Measurements from ENCODE around the gene ROMO1.

Gene ROMO1

DNA sequence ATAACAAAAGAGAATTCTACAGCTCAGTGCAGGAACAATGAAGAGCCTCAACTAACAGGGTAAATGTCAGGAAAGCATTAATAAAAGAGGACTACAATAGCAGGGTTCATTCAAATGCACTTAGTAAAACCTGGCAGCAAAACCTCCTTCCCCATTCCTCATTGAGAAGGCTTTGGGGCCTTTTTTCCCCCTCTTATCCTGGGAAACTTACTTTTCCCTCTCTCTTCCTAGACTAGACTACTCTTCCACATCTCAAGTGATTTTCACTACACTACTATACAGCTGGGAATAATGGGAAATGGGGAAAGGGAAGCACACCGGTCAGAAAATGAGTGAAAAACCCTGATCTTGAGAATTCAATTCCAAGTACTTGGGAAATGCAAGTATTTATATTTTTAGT is 10.1 kb downstream of the ROMO1 start:
- no peak overlapping the region for H3K27ac ChIP-seq (ENCODE audit: low read depth, low read length)
- WGBS (ENCODE audit: extremely low coverage, insufficient coverage, insufficient read length) = no CpG with 5 or more reads among the region's 1 CpG

DNA sequence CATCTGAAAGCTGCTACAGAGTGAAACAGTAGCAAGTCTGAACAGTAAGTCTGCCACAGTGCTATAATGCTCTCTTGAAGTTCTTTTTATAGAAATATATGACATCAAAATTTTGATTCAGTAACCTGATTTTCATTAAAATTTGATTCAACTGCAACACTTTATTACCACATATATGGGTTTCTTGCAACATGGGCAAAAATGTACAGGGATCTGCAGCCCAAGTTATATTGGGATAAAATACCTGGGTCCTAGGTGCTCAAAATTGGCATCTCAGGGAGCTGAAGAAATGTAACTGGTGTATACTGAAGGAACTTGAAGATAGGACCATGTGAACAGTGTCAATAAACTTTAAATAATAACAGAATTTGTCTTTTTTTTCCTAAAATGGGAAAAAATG is 10.8 kb downstream of the ROMO1 start:
- Histone ChIP-seq H3K36me3 (ENCODE audit: control insufficient read depth in 1 of 2, insufficient read depth in 2 of 2, low read length in 2 of 2) (peaks cover 31 to 39% of the 10 kb centered on the region in 2 experiments), H2AK5ac (ENCODE audit: low read length) (no peak overlapping the region), H3K79me1 (ENCODE audit: low read length) (no peaks in the 10 kb centered on the region), H3K4me1 (ENCODE audit: control insufficient read depth in 1 of 2, insufficient read depth in 2 of 2, low read length in 2 of 2) (no peaks in the 10 kb centered on the region), H3K4me3 (ENCODE audit: low read depth, low read length) (no peak overlapping the region), H3K4ac (ENCODE audit: low read depth, low read length) (no peak overlapping the region), H3K4me2 (ENCODE audit: low read length) (no peak overlapping the region), H2BK12ac (ENCODE audit: low read length) (no peak overlapping the region), H3K14ac (ENCODE audit: low read length) (no peak overlapping the region), H2BK5ac (ENCODE audit: low read depth, low read length, poor library complexity) (no peak overlapping the region), H3K27me3 (ENCODE audit: insufficient read depth, low read length) (no peaks in the 10 kb centered on the region), H3K18ac (ENCODE audit: low read length) (no peak overlapping the region), H3K9me3 (ENCODE audit: insufficient read depth, low read depth, low read length) (no peaks in the 10 kb centered on the region), H3K79me2 (ENCODE audit: control insufficient read depth, insufficient read depth, low read length, poor library complexity) (no peaks in the 10 kb centered on the region), H4K8ac (ENCODE audit: low read depth, low read length) (no peak overlapping the region), H3K23ac (ENCODE audit: low read length) (no peak overlapping the region), H3K9ac (ENCODE audit: low read length) (no peak overlapping the region), H2BK120ac (ENCODE audit: insufficient read depth, low read length, poor library complexity) (no peak overlapping the region), H4K12ac (ENCODE audit: low read depth, low read length) (no peak overlapping the region), H2AFZ (ENCODE audit: insufficient read depth, low read length, poor library complexity) (no peak overlapping the region), H3K27ac (ENCODE audit: low read depth, low read length) (no peak overlapping the region), H4K91ac (ENCODE audit: low read depth, low read length) (no peak overlapping the region)
- no peak for DNase-seq

More for the DNA sequence above, 10.1 kb downstream of the ROMO1 start:
- Histone ChIP-seq H3K4ac (ENCODE audit: low read depth, low read length) (no peak overlapping the region), H3K36me3 (ENCODE audit: control insufficient read depth in 1 of 2, insufficient read depth in 2 of 2, low read length in 2 of 2) (peaks cover 29 to 39% of the 10 kb centered on the region in 2 experiments), H3K4me1 (ENCODE audit: control insufficient read depth in 1 of 2, insufficient read depth in 2 of 2, low read length in 2 of 2) (no peaks in the 10 kb centered on the region), H3K4me3 (ENCODE audit: low read depth, low read length) (no peak overlapping the region), H3K23ac (ENCODE audit: low read length) (no peak overlapping the region), H2AK5ac (ENCODE audit: low read length) (no peak overlapping the region), H3K79me2 (ENCODE audit: control insufficient read depth, insufficient read depth, low read length, poor library complexity) (no peaks in the 10 kb centered on the region), H3K27me3 (ENCODE audit: insufficient read depth, low read length) (no peaks in the 10 kb centered on the region), H2AFZ (ENCODE audit: insufficient read depth, low read length, poor library complexity) (no peak overlapping the region), H2BK12ac (ENCODE audit: low read length) (no peak overlapping the region), H3K79me1 (ENCODE audit: low read length) (no peaks in the 10 kb centered on the region), H4K91ac (ENCODE audit: low read depth, low read length) (no peak overlapping the region), H4K12ac (ENCODE audit: low read depth, low read length) (no peak overlapping the region), H2BK5ac (ENCODE audit: low read depth, low read length, poor library complexity) (no peak overlapping the region), H2BK120ac (ENCODE audit: insufficient read depth, low read length, poor library complexity) (no peak overlapping the region), H4K8ac (ENCODE audit: low read depth, low read length) (no peak overlapping the region), H3K9me3 (ENCODE audit: insufficient read depth, low read depth, low read length) (no peaks in the 10 kb centered on the region), H3K18ac (ENCODE audit: low read length) (no peak overlapping the region), H3K4me2 (ENCODE audit: low read length) (no peak overlapping the region), H3K14ac (ENCODE audit: low read length) (no peak overlapping the region), H3K9ac (ENCODE audit: low read length) (no peak overlapping the region)
- no peak for DNase-seq

DNA sequence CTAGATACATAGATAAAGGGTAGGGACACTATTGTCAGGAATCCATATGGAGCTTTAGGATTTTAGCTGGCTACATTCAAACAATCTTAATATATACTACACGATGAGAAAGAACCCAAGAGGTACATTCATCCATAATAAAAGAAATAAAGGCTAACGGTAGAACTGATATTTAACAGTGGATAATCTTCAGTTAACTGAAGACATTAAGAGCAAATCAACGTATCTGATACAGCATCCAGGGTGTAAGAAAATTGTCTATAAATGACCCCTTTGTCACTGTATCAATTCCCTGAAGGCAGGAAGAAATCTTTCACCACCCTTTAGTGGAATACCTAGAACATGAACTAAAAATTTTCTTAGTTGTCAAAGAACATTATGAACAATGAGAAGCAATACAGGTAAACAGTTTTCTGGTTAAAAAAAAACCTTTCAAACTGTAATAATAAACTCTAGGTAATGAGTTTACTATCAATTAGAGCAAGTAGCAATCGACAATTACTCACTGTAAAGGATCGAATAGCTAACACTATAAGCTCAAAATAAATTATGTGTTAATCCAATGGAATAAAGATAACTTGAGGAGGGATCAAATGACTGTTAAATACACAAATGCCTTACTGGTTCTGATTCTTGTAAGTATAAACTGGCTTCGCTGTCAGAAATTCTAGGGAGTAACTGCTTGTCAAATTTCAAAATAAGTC is 11.8 kb downstream of the ROMO1 start:
- H2BK5ac ChIP-seq (ENCODE audit: low read depth, low read length, poor library complexity) = no peak overlapping the region
- H3K4me2 ChIP-seq (ENCODE audit: low read length) = no peak overlapping the region
- H4K12ac ChIP-seq (ENCODE audit: low read depth, low read length) = no peak overlapping the region
- H3K14ac ChIP-seq (ENCODE audit: low read length) = no peak overlapping the region
- peaks cover 31 to 42% of the 10 kb centered on the region in 2 experiments for H3K36me3 ChIP-seq (ENCODE audit: control insufficient read depth in 1 of 2, insufficient read depth in 2 of 2, low read length in 2 of 2)
- H3K9me3 ChIP-seq (ENCODE audit: insufficient read depth, low read depth, low read length) = no peaks in the 10 kb centered on the region
- no peaks in the 10 kb centered on the region for H3K4me1 ChIP-seq (ENCODE audit: control insufficient read depth in 1 of 2, insufficient read depth in 2 of 2, low read length in 2 of 2)
- no CpG with 5 or more reads among the region's 6 CpGs for WGBS (ENCODE audit: extremely low coverage, insufficient coverage, insufficient read length)
- H3K18ac ChIP-seq (ENCODE audit: low read length) = no peak overlapping the region
- no peaks in the 10 kb centered on the region for H3K79me2 ChIP-seq (ENCODE audit: control insufficient read depth, insufficient read depth, low read length, poor library complexity)
- DNase-seq = no peak
- no peak overlapping the region for H3K9ac ChIP-seq (ENCODE audit: low read length)
- H2AFZ ChIP-seq (ENCODE audit: insufficient read depth, low read length, poor library complexity) = no peak overlapping the region
- H4K91ac ChIP-seq (ENCODE audit: low read depth, low read length) = no peak overlapping the region
- H4K8ac ChIP-seq (ENCODE audit: low read depth, low read length) = no peak overlapping the region
- H2AK5ac ChIP-seq (ENCODE audit: low read length) = no peak overlapping the region
- no peak overlapping the region for H2BK12ac ChIP-seq (ENCODE audit: low read length)
- no peak overlapping the region for H2BK120ac ChIP-seq (ENCODE audit: insufficient read depth, low read length, poor library complexity)
- H3K4me3 ChIP-seq (ENCODE audit: low read depth, low read length) = no peak overlapping the region
- H3K27me3 ChIP-seq (ENCODE audit: insufficient read depth, low read length) = no peaks in the 10 kb centered on the region
- no peak overlapping the region for H3K23ac ChIP-seq (ENCODE audit: low read length)
- no peak overlapping the region for H3K27ac ChIP-seq (ENCODE audit: low read depth, low read length)
- H3K4ac ChIP-seq (ENCODE audit: low read depth, low read length) = no peak overlapping the region
- H3K79me1 ChIP-seq (ENCODE audit: low read length) = no peaks in the 10 kb centered on the region

DNA sequence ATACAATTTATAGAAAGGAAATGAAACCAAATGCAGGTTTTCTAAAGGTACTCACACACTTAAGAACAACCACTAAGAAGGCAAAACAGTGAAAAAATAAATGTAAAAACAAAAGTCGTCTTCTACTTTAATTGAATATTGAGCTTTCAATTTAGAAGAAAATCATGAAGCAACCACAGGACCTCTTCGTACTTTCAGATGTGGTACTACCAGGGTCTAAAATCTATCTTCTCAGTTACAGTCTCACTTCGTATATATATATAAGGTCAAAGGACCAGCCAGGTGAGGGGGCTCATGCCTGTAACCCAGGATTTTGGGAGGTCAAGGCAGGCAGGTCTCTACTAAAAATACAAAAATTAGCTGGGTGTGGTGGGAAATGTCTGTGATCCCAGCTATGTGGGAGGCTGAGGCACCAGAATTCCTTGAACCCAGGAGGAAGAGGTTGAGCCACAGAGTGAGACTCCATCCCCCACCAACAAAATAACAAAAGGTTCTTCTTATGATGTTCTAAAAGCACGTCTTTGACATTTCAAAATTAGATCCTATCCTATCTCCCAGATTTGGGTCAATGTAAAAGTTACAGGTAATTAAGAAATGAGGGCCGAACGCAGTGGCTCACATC is 12.5 kb downstream of the ROMO1 start:
- no peak overlapping the region for H3K23ac ChIP-seq (ENCODE audit: low read length)
- peak overlapping the region; percentile 55 for H3K4ac ChIP-seq (ENCODE audit: low read depth, low read length)
- H2BK12ac ChIP-seq (ENCODE audit: low read length) = no peak overlapping the region
- no peak overlapping the region for H2AFZ ChIP-seq (ENCODE audit: insufficient read depth, low read length, poor library complexity)
- no peak overlapping the region for H4K91ac ChIP-seq (ENCODE audit: low read depth, low read length)
- no peaks in the 10 kb centered on the region for H3K79me2 ChIP-seq (ENCODE audit: control insufficient read depth, insufficient read depth, low read length, poor library complexity)
- H3K18ac ChIP-seq (ENCODE audit: low read length) = no peak overlapping the region
- H3K4me2 ChIP-seq (ENCODE audit: low read length) = no peak overlapping the region
- no CpG with 5 or more reads among the region's 6 CpGs for WGBS (ENCODE audit: extremely low coverage, insufficient coverage, insufficient read length)
- no peak overlapping the region for H2BK120ac ChIP-seq (ENCODE audit: insufficient read depth, low read length, poor library complexity)
- peak overlapping the region; percentile 31 for H2BK5ac ChIP-seq (ENCODE audit: low read depth, low read length, poor library complexity)
- DNase-seq = no peak
- no peak overlapping the region for H2AK5ac ChIP-seq (ENCODE audit: low read length)
- no peaks in the 10 kb centered on the region for H3K27me3 ChIP-seq (ENCODE audit: insufficient read depth, low read length)
- no peaks in the 10 kb centered on the region for H3K79me1 ChIP-seq (ENCODE audit: low read length)
- H3K36me3 ChIP-seq (ENCODE audit: control insufficient read depth in 1 of 2, insufficient read depth in 2 of 2, low read length in 2 of 2) = peaks cover 29 to 43% of the 10 kb centered on the region in 2 experiments
- H3K14ac ChIP-seq (ENCODE audit: low read length) = no peak overlapping the region
- no peaks in the 10 kb centered on the region for H3K9me3 ChIP-seq (ENCODE audit: insufficient read depth, low read depth, low read length)
- no peak overlapping the region for H4K8ac ChIP-seq (ENCODE audit: low read depth, low read length)
- no peaks in the 10 kb centered on the region for H3K4me1 ChIP-seq (ENCODE audit: control insufficient read depth in 1 of 2, insufficient read depth in 2 of 2, low read length in 2 of 2)
- no peak overlapping the region for H4K12ac ChIP-seq (ENCODE audit: low read depth, low read length)
- H3K4me3 ChIP-seq (ENCODE audit: low read depth, low read length) = no peak overlapping the region
- H3K27ac ChIP-seq (ENCODE audit: low read depth, low read length) = no peak overlapping the region
- H3K9ac ChIP-seq (ENCODE audit: low read length) = no peak overlapping the region

Data from trophoblast cell (in vitro differentiated cells and primary cell).